ENCODE measurements around the gene ZNF565. TPM values are rescaled to one million over a fixed set of nuclear protein-coding genes. Genes with fewer than 3 reads are reported as not detected.

The ZNF565 gene
- total RNA-seq, 1 experiment from 2014 or later: 4.1 TPM

Other genes with a start within 250 kb of the ZNF565 start
- gene SDHAF1, start 219.5 kb downstream of the ZNF565 start, total RNA-seq (2014; rRNA removed; shearing (Covaris generic)): 21.6 and 27.9 TPM in 2 replicates
- gene SYNE4, start 205.9 kb downstream of the ZNF565 start, total RNA-seq (2014; rRNA removed; shearing (Covaris generic)): 0.10 and 0.20 TPM in 2 replicates
- gene ALKBH6, start 200.5 kb downstream of the ZNF565 start, total RNA-seq (2014; rRNA removed; shearing (Covaris generic)): 17.4 and 19.8 TPM in 2 replicates
- gene CLIP3, start 181.8 kb downstream of the ZNF565 start, total RNA-seq (2014; rRNA removed; shearing (Covaris generic)): 1.6 and 3.3 TPM in 2 replicates
- 3.9 and 4.8 TPM in 2 replicates for gene THAP8, start 160.4 kb downstream of the ZNF565 start, total RNA-seq (2014; rRNA removed; shearing (Covaris generic))
- gene WDR62, start 159.8 kb downstream of the ZNF565 start, total RNA-seq (2014; rRNA removed; shearing (Covaris generic)): 19.8 and 23.5 TPM in 2 replicates
- 0.79 and 1.4 TPM in 2 replicates for gene OVOL3, start 103.5 kb downstream of the ZNF565 start, total RNA-seq (2014; rRNA removed; shearing (Covaris generic))
- gene POLR2I, start 99.8 kb downstream of the ZNF565 start, total RNA-seq (2014; rRNA removed; shearing (Covaris generic)): 140 and 153 TPM in 2 replicates
- 212 and 217 TPM in 2 replicates for gene TBCB, start 99.2 kb downstream of the ZNF565 start, total RNA-seq (2014; rRNA removed; shearing (Covaris generic))
- gene CAPNS1, start 74.6 kb downstream of the ZNF565 start, total RNA-seq (2014; rRNA removed; shearing (Covaris generic)): 339 and 397 TPM in 2 replicates
- 0.61 TPM in 1 of 2 replicates, not detected in the other for gene COX7A1, start 62.2 kb downstream of the ZNF565 start, total RNA-seq (2014; rRNA removed; shearing (Covaris generic))
- gene ZNF146, start 441 bp upstream of the ZNF565 start, total RNA-seq (2014; rRNA removed; shearing (Covaris generic)): 182 and 210 TPM in 2 replicates
- gene ZFP14, start 164.5 kb upstream of the ZNF565 start, total RNA-seq (2014; rRNA removed; shearing (Covaris generic)): 7.1 TPM in 2 replicates
- 16.8 and 17.0 TPM in 2 replicates for gene ZFP82, start 204.0 kb upstream of the ZNF565 start, total RNA-seq (2014; rRNA removed; shearing (Covaris generic))

All from SJCRH30 (cell line).